K562 (cell line): ENCODE measurements around the gene VKORC1. TPM values are rescaled to one million over a fixed set of nuclear protein-coding genes. Genes with fewer than 3 reads are reported as not detected.

Source experiments
- ARID4B ChIP-seq: sonication (generic); formaldehyde crosslinking; IDR thresholded peaks from 2 replicates; pipeline ENCODE4 v1.8.0; 2022; ENCODE audit warnings: mild to moderate bottlenecking, missing genetic modification reagents
- CCNT2 ChIP-seq: IDR thresholded peaks from 2 replicates; pipeline ENCODE4 v1.6.1; 2011; ENCODE audit warnings: borderline replicate concordance, low read depth, mild to moderate bottlenecking, moderate library complexity, mixed read lengths, low read length; ENCODE audit not compliant: insufficient read length; ENCODE audit errors: extremely low read depth
- E2F6 ChIP-seq, 2 experiments: IDR thresholded peaks; 2 replicates each; pipeline ENCODE4 v1.6.1; 2011; ENCODE audit warnings: borderline replicate concordance in 1 of 2, control low read depth in 1 of 2, low read depth in 1 of 2, low read length in 1 of 2, mild to moderate bottlenecking in 1 of 2, mixed read lengths in 1 of 2, moderate library complexity in 1 of 2; ENCODE audit not compliant: insufficient read depth in 1 of 2, insufficient read length in 1 of 2, poor library complexity in 1 of 2, severe bottlenecking in 1 of 2; ENCODE audit errors: extremely low read depth in 1 of 2
- ETV5 ChIP-seq: sonication (generic); formaldehyde crosslinking; IDR thresholded peaks from 2 replicates; pipeline ENCODE4 v1.4.0; 2020; ENCODE audit warnings: low read depth, mild to moderate bottlenecking, missing genetic modification reagents
- FOXO4 ChIP-seq: fragments of 450-650 bp; formaldehyde crosslinking; IDR thresholded peaks from 2 replicates; pipeline ENCODE4 v1.4.0; 2020; ENCODE audit warnings: mild to moderate bottlenecking, moderate library complexity
- MCM2 ChIP-seq: fragments of 450-650 bp; IDR thresholded peaks from 2 replicates; pipeline ENCODE4 v1.6.1; 2017; ENCODE audit warnings: low read depth, mild to moderate bottlenecking
- NR2C2 ChIP-seq, 2 experiments: fragments of 200-800 bp in 1 of 2; sonication (Bioruptor generic) in 1 of 2; sonication (generic) in 1 of 2; formaldehyde crosslinking in 1 of 2; IDR thresholded peaks; 2 replicates each; pipeline versions ENCODE4 v1.6.1 to v1.8.0; 2016 to 2022; ENCODE audit warnings: mild to moderate bottlenecking in 1 of 2, missing compliant biosample characterization in 1 of 2, missing genetic modification characterization in 1 of 2, missing genetic modification reagents in 1 of 2
- POLR2A ChIP-seq: fragments of 450-650 bp; conservative IDR thresholded peaks from 2 replicates; pipeline ENCODE4 v1.6.1; 2016
- TAF1 ChIP-seq: IDR thresholded peaks from 2 replicates; pipeline ENCODE4 v1.6.1; 2011; ENCODE audit warnings: mild to moderate bottlenecking, low read length, moderate library complexity; ENCODE audit not compliant: insufficient read depth, control insufficient read depth, severe bottlenecking; ENCODE audit errors: extremely low read depth
- TEAD4 ChIP-seq, 2 experiments: sonication (generic) in 1 of 2; formaldehyde crosslinking in 1 of 2; IDR thresholded peaks; 2 replicates each; pipeline versions ENCODE4 v1.6.1 to v1.8.0; 2012 to 2022; ENCODE audit warnings: borderline replicate concordance in 1 of 2, inconsistent platforms in 1 of 2, low read length in 1 of 2, mild to moderate bottlenecking in 1 of 2, missing genetic modification reagents in 1 of 2
- THRB ChIP-seq: fragments of 450-650 bp; formaldehyde crosslinking; conservative IDR thresholded peaks from 2 replicates; pipeline ENCODE4 v1.4.0; 2022; ENCODE audit warnings: mild to moderate bottlenecking, missing genetic modification characterization
- ZBTB11 ChIP-seq, 3 experiments: fragments of 200-800 bp in 1 of 3; fragments of 250-450 bp in 1 of 3; fragments of 450-650 bp in 1 of 3; sonication (Bioruptor Pico) in 1 of 3; sonication (Bioruptor generic) in 1 of 3; formaldehyde crosslinking in 1 of 3; IDR thresholded peaks; 2 replicates each; pipeline versions ENCODE4 v1.6.1 to v1.8.0; 2016 to 2022; ENCODE audit warnings: mild to moderate bottlenecking in 2 of 3, missing genetic modification characterization in 2 of 3, missing compliant biosample characterization in 1 of 3, moderate library complexity in 1 of 3
- polyA plus RNA-seq, 8 experiments: library from polyadenylated mRNA; depleted of rRNA in 4 of 8; stranded (reverse) in 5 of 8; unstranded in 3 of 8; fragments of >200 nt; fragmentation: Nextera tagmentation in 2 of 8; fragmentation: Illumina TruSeq in 1 of 8; extraction: Ambion mirVana in 2 of 8; extraction: Trizol in 1 of 8; gene quantifications; 2 replicates each; pipeline versions ENCODE4 v1.2.1 to v1.2.3, GENCODE V29; 2011 to 2014; ENCODE audit warnings: inconsistent platforms in 1 of 8, missing spikeins in 1 of 8
- total RNA-seq, 7 experiments: library from RNA; depleted of rRNA in 6 of 7; stranded (reverse); fragments of >200 nt in 6 of 7; fragmentation: Illumina TruSeq in 2 of 7; extraction: Trizol in 2 of 7; gene quantifications; 2 replicates each; pipeline versions ENCODE4 v1.2.1 to v1.2.3, GENCODE V29; 2011 to 2021; ENCODE audit warnings: low replicate concordance in 1 of 7

VKORC1 gene
- total and polyA plus RNA-seq, 9 of the 15 experiments (the other 6 are each of a cell fraction or from before 2014, with no cell fraction given): 30.0 to 119 (median 62.1) TPM

- TF ChIP-seq ARID4B (CRISPR knock-in tag): no peak
- peak; percentile 59 for TF ChIP-seq POLR2A
- TF ChIP-seq THRB (CRISPR knock-in tag): peak; percentile 75; the same call in 1 of the 2 replicates
- peak in 1 of 3 experiments; percentile 57; a peak in 2 of 6 replicates for TF ChIP-seq ZBTB11 (CRISPR knock-in tag; IDR thresholded peaks at IDR 0.05)
- TF ChIP-seq FOXO4 (CRISPR knock-in tag): no peak
- TF ChIP-seq TAF1: peak; percentile 37
- TF ChIP-seq CCNT2: peak; percentile 99
- TF ChIP-seq NR2C2 (CRISPR knock-in tag; IDR thresholded peaks at IDR 0.05): 0 out of 2 replicates have a peak, but pooled peaks have one; percentile 26
- peak; percentile 70 for TF ChIP-seq NR2C2 (tag; IDR thresholded peaks at IDR 0.05)
- no peak for TF ChIP-seq MCM2
- TF ChIP-seq TEAD4 (IDR thresholded peaks at IDR 0.05; ENCODE audit: low read length): peak; percentile 42
- no peak for TF ChIP-seq TEAD4 (CRISPR knock-in tag; IDR thresholded peaks at IDR 0.05; ENCODE audit: borderline replicate concordance)
- peak; percentile 91 to 94 for TF ChIP-seq E2F6 (IDR thresholded peaks at IDR 0.05; ENCODE audit: borderline replicate concordance in 1 of 2, extremely low read depth in 1 of 2, insufficient read depth in 1 of 2, insufficient read length in 1 of 2, low read depth in 1 of 2, low read length in 1 of 2, poor library complexity in 1 of 2, severe bottlenecking in 1 of 2)
- peak; percentile 51; the same call in 1 of the 2 replicates for TF ChIP-seq ETV5 (CRISPR knock-in tag)
These were observed 11.1 kb upstream of the VKORC1 start (continued) for GRCh38 chr16:31105677-31106213.
